Stimulated activated CD4-positive, alpha-beta T cell treated with anti-CD3 and anti-CD28 coated beads, Interleukin-2, amount 100 ng/mL, for 48 hours (primary cell): ENCODE measurements around the gene SLC16A10.

Experiments used
- DNase-seq, 2 donors: peaks; one replicate each; pipeline ENCODE4 v3.0.0-alpha.2; 2020

Gene SLC16A10

DNA sequence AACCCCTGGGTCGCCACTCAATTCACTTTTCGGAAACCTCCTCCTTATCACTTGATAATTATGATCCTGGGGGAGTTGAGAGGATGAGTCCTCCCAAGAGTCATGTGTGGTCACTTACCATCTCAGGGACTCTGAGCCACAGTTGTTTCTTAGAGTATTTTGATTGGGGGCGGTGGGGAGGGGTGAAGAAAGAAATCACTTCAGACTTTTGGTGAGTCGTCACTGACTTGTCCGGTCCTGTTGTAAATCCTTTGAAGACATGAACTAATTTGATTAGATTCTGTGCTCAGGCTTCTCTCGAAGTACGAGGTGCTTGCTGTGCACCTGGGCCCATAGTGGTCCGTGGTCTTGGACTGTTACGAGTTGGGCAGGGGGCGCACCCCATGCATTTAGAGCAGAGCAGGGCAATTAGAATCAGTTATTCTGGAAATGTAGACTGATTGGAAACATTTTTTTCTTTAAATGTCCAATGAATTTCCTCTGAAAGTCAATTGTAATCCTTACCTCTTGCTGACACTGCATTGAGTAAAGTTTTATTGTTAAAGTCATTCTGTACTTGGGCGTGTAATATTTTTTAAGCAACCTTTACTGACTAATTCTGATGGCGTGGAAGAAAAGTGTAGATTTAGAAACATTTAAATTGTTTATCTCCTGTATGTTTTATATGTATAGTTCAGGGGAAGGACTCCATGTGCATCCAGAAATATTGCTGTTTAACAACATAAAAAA is 173.4 kb downstream of the SLC16A10 start:
- DNase-seq, result no peak

DNA sequence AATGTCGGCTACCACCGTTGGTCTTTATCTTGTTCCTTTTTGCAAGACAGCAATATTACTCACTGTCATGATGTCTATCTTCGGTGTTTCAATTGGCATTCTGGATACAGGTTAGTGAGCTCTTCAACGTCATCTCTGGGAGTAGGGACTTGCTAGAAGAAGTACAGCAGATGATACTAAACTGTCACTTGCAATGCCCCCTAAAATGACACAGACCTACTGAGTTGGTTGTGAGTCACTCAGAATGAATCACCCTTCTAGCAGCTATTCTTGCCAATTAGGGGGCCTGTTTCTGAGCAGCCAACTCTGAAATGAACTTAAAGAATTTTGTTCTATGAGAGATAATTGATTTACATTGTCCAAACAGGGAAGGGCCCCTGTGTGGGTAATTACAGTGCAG is 176.5 kb downstream of the SLC16A10 start:
- no peak for DNase-seq

DNA sequence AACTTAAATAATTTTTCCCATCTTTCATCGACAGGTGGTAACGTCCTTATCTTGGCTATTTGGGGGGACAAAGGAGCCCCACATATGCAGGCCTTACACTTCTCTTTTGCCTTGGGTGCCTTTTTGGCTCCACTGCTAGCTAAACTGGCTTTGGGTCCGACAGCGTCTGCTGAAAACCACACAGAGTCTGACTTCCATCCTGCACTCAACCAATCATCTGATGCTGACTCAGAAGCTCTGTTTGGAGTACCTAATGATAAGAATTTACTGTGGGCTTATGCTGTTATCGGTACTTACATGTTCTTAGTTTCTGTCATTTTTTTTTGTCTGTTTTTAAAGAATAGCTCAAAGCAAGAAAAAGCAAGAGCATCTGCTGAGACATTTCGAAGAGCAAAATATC is 178.5 kb downstream of the SLC16A10 start:
- no peak for DNase-seq

DNA sequence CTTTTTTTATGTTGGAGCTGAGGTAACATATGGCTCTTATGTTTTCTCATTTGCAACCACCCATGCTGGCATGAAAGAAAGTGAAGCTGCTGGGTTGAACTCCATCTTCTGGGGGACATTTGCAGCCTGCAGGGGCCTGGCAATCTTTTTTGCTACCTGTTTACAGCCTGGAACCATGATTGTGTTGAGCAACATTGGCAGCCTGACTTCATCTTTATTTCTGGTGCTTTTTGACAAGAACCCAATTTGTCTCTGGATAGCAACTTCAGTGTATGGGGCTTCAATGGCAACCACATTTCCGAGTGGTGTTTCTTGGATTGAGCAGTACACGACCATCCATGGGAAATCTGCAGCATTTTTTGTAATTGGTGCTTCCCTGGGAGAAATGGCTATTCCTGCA is 179.0 kb downstream of the SLC16A10 start:
- DNase-seq, result no peak

DNA sequence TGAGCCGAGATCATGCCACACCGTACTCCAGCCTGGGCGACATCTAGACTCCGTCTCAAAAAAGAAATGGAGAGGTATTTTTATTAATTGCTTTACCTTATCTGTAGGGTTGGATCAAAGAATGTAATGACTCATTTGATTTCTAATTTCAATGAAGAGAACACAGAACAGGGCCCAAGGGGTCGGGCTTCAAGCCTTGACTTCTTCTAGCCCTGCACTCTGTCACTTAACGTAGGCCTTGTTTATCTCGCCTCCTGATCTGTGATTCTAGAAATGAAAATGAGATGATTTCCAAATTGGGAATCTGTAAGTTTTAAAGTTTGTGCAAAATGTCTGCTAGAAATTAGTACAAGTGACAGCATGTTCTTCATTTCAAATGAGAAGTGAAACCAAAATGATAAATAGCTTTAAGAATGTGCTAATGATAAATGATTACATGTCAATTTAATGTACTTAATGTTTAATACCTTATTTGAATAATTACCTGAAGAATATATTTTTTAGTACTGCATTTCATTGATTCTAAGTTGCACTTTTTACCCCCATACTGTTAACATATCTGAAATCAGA is 180.5 kb downstream of the SLC16A10 start:
- DNase-seq, result no peak

DNA sequence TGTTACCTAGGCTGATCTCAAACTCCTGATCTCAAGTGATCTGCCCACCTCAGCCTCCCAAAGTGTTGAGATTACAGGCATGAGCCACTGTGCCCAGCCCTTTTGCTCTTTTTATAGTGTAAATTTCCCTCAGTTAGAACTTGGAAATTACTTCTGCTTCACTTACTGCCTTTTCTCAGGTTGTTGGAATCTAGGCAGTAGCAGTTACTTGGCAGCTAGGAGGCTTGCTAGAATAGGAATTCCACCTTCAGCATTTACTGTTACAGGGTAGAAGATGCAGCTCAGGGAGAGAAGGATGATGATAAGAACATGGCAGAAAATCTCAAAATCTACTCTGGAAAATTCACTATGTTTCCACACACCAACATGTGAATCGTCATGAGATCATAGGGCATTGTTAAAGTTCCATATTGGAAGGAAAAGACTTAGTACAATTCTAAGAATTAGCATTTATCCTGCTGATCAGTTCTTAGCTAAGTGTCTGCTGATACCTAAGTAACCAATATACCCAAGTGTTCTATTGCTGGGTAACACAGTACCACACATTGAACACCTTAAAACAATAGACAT is 182.2 kb downstream of the SLC16A10 start:
- no peak for DNase-seq

DNA sequence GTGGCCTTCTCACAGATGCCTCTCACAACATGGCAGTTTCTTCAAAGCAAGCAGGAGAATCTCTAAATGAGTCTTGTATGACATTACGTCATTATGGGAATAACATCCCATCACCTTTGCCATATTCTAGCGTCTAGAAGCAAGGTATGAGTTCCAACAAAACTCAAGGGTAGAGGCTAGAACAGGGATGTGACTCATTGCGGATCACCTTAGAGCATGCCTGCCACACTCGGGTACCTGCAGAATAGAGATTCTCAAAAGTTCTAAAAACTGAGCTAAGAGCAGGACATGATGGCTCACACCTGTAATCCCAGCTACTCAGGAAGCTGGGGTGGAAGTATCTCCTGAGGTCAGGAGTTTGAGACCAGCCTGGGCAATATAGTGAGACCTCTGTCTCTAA is 182.8 kb downstream of the SLC16A10 start:
- DNase-seq, result no peak

DNA sequence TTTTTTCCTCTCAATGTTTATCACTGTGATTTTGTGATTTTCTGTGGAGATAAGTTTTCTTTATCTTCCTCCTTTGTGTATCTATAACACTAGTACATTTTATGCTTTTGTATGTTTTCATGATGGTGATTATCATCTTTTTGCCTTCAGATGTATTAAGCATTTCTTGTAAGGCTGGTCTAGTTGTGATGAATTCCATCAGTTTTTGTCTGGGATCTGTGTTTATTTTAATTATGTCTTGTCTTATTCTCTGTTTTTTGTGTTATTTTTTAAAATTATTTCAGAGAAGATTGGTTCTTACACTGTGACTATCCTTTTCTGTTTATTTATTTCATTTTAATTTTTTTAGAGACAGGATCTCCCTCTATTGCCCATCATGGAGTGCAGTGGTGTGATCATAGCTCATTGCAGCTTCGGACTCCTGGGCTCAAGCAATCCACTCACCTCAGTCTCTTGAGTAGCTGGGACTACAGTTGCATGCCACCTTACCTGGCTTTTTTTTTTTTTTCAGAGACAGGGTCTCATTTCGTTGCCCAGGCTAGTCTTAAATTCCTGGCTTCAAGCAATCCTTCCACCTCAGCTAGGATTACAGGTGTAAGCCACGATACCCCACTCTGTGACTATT is 187.4 kb downstream of the SLC16A10 start:
- no peak for DNase-seq

DNA sequence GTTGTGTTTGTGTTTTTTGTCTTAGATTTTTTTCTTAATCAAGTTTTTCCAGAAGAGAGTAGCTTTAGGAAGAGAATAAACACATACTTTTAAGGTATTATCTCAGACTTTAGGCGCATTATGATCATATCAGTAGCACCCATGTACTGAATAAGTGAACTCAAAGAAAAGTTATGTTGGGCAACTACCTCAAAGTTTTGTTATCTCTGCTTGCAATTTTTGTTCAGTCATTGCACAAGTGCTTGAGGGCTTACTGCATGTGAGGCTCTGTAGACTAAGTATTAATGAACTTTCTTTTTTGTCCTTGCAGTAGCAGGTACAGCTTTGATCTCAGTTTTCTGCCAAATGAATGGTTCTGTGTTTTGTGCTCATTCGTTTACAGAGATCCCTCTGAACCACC is 189.0 kb downstream of the SLC16A10 start:
- DNase-seq, result no peak

DNA sequence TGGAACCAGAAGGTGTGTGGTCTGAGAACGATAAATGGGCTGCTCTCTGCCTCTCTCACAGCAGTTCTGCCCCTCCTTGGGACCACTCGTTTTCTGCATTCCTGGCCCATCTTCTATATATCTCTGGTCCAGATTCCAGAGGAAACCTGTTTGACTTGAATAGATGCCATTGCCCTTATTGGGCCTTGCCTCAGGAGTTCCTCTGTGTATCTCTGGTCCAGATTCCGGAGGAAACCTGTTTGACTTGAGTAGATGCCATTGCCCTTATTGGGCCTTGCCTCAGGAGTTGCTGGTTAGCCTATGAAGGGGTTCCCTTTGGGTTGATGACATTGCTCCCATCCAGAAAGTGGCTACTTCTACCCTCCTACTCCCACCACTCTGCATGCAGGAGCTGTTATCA is 189.4 kb downstream of the SLC16A10 start:
- no peak for DNase-seq

DNA sequence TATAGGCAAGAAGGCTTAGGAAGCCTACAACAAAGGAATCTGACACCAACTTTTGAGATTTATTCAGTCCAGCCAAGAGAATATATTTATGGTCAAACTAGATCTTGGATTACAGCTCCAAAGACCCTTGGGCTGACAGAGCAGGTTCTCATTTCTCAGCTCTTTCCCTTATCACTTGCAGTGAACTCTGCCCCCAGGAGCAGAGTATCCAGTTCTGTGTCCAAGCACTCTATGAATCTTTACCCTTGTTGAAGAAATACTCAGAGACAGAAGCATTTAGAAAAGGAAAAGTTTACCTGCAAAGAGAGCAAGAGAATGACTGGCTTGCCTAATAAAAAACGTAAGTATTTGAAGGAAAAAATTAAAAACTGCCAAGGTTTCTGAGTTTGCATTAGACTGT is 190.5 kb downstream of the SLC16A10 start:
- DNase-seq, result no peak

DNA sequence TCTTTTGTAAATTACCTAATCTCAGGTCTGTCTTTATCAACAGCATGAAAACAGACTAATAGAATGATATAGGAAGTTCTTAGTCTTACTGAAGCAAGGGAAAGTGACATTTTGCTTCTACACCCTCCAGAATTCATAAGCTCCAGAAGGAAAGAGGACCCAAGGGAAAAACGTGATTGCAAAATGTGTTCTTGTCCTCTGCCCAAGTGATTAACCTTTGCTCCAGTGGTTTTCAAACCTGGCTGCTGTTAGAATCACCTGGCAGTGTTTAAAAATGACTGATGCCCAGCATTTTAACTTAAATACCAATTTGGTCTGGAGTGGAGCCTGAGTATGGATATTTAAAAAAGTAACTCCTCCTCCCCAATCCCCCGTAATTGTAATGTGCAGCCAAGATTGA is 191.4 kb downstream of the SLC16A10 start:
- DNase-seq, result no peak

DNA sequence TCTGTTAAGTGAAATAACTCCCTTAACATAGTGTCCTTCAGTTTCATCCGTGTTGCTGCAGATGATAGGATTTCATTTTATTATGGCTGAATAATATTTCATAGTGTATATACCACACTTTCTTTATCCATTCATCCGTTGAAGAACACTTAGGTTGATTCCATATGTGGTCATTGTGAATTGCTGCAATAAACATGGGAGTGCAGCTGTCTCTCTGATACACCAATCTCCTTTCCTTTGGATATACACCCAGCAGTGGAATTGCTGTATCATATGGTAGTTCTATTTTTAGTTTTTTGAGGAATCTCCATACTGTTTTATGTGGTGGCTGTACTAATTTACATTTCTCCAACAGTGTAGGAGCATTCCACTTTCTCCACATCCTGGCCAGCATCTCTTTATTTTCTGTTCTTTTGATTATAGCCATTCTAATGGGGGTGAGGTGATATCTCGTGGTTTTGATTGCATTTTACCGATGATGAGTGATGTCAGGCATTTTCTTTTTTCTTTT is 193.2 kb downstream of the SLC16A10 start:
- no peak for DNase-seq
